GM18517 (cell line): ENCODE data around the gene RAB35.
"Not testable (repeated sequence)": the region's sequence is repeated elsewhere in the genome, so short reads cannot be mapped to it uniquely, and the experiment has no call there.

Experiments used
- ATAC-seq: cut with Tn5 transposase; IDR thresholded peaks from one replicate; pipeline ENCODE4 v1.9.1; 2021; ENCODE audit warnings: mild to moderate bottlenecking, moderate library complexity; ENCODE audit not compliant: unreplicated experiment

RAB35 gene

GRCh38 chr12:120064054-120064940, 52.3 kb downstream of the RAB35 start:
- no peak for ATAC-seq

GRCh38 chr12:120062976-120063579, 53.5 kb downstream of the RAB35 start:
- ATAC-seq: no peak

- ATAC-seq: no peak
Measured at GRCh38 chr12:120061575-120062214, 54.9 kb downstream of the RAB35 start.

- ATAC-seq: no peak
Measured at GRCh38 chr12:120060717-120061116, 55.8 kb downstream of the RAB35 start.

- no peak for ATAC-seq
Measured at GRCh38 chr12:120060196-120060595, 56.4 kb downstream of the RAB35 start.

GRCh38 chr12:120056739-120057138, 59.8 kb downstream of the RAB35 start:
- ATAC-seq: no peak

GRCh38 chr12:120055231-120056000, 61.1 kb downstream of the RAB35 start:
- no peak for ATAC-seq

GRCh38 chr12:120054293-120054692, 62.3 kb downstream of the RAB35 start:
- ATAC-seq: no peak

GRCh38 chr12:120051535-120051934, 65.0 kb downstream of the RAB35 start:
- no peak for ATAC-seq

GRCh38 chr12:120049426-120049825, 67.1 kb downstream of the RAB35 start:
- ATAC-seq: no peak

GRCh38 chr12:120048263-120048662, 68.3 kb downstream of the RAB35 start:
- no peak for ATAC-seq

- no peak for ATAC-seq
Measured at GRCh38 chr12:120047072-120047471, 69.5 kb downstream of the RAB35 start.

- ATAC-seq: not testable (repeated sequence)
Measured at GRCh38 chr12:120045367-120045766, 71.2 kb downstream of the RAB35 start.
